SW480 (cell line): ENCODE measurements around the gene EPHB2.
"Not testable (repeated sequence)": the region's sequence is repeated elsewhere in the genome, so short reads cannot be mapped to it uniquely, and the experiment has no call there.

ENCODE experiments used
- DNase-seq: peaks from one replicate; pipeline ENCODE4 v3.0.0-alpha.2; 2016; ENCODE audit warnings: low spot score

The EPHB2 gene

DNA sequence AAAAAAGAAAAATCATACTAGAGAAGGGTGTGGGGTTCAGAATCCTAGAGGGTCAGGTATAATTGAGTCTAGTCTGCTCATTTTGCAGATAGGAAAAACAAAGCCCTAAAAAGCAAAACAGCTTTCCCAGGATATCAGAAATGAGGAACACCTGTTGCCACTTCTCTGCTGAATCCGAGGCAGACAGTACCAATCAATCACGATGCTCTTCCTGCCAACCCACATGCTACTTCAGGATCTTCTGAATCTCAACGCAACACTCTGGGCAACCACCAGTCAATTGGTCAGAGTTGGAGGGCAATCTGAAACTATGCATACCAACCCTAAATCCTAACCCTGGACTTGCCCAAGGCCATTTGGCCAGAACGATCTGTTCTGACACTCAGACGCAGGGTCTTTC is 128.3 kb downstream of the EPHB2 start:
- DNase-seq, result no peak

GRCh38 chr1:22839806-22840205 is 129.2 kb downstream of the EPHB2 start:
- no peak for DNase-seq

GRCh38 chr1:22841142-22841541 is 130.5 kb downstream of the EPHB2 start:
- no peak for DNase-seq

GRCh38 chr1:22841860-22842281 is 131.2 kb downstream of the EPHB2 start:
- DNase-seq, result no peak

- DNase-seq, result not testable (repeated sequence)
Observed at GRCh38 chr1:22843441-22844183, 133.0 kb downstream of the EPHB2 start.

DNA sequence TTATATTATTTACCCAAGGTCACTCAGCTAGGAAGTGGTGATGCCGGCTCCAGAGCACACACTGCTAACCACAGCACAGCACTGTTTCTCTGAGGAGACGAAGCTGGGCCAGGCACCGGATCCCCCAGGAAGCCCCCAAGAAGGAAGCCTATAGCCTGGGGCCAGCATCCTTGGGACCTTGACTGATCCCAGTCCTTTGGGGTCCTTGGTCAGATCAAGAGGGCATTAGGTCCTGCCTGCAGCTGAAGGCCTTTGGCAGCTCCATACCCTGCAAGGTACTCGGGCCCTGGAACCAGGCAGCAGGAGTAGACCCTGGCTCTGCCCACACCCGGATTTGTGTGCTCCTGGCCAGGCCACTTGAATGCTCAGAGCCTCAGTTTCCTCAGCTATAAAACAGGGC is 134.0 kb downstream of the EPHB2 start:
- DNase-seq, result no peak

DNA sequence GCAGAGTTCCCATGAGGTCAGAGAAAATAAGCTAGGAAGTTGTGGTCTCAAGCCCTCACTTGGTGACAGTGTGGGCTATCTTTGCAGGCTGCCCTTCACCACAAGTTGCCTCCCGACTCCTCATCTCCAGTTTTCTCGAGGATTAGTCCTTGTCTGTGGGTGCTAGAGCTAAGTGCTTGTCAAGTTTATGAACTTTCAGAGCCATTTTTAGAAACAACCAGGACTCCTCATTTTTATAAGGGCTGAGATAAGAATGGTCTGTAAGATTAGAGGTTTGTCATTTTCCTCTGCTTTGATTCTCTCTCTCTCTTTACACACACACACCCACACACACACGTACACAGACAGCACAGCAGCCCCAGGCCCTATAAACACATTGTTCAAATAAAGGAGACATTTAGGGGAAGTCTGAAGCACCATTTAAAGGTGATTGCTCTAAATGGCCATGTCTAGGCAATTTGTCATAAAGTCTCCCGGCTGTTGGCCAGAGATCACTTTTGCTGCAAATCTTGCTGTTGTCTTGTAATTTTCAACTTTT is 134.8 kb downstream of the EPHB2 start:
- no peak for DNase-seq

DNA sequence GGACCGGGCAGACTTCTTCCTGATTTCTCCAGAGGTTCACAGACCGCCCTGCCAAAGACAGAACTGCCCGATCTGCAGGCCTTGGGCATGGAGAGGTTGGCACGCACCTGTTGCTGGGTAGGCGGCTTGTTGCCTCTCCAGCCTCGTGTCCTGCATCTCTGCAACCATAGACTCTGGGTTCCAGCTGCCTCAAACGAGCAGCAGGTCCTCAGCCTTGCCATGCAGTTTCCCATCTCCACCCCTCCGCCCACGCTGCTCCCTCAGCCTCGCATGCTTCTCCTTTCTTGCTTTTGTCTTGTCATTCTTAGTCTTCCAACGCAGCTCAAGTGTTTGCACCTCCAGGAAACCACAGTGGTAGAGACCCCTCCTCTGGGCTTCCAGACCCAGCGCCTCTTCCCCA is 135.8 kb downstream of the EPHB2 start:
- no peak for DNase-seq

DNA sequence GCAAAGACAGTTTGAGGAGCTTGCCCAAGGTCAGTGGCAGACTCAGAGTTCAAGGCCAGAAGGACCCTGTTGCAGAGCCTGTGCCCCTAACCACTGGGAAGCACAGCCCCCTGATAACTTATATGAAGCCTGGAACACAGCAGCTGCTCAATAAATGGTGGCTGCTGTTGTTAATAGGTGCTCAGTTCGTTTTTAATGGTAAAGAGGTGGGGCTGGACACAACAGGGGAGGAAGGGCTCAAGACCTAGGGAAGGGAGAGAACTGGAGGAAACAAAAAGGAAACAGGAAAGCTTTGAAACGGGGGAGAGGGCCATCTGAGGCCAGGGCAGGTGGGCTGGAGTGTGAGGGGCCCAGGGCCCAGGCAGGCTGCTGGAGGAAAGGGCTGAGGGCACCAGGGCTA is 136.6 kb downstream of the EPHB2 start:
- no peak for DNase-seq

GRCh38 chr1:22847709-22848108 is 137.1 kb downstream of the EPHB2 start:
- DNase-seq, result no peak

GRCh38 chr1:22848405-22848804 is 137.8 kb downstream of the EPHB2 start:
- no peak for DNase-seq

DNA sequence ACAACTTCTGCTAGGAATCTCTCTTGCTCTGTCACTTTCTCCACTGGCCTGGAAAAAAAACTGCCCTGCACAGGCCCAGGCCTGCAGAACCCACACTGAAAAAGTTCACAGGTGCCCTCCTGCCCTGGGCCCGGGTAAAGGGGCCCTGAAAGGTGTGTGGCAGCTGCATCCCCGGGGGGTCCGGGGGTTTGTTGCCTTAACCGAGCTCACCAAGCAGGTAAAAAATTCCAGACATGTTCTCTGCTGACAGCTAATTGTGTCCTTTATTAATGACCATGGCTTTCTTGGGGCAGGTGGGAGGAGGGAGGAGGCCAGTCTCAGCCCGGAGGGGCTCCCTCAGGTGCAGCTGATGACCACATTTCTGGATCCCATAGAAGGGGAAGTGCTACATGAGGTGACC is 139.1 kb downstream of the EPHB2 start:
- no peak for DNase-seq

- no peak for DNase-seq
Observed at GRCh38 chr1:22850281-22850680, 139.6 kb downstream of the EPHB2 start.

- DNase-seq, result no peak
Observed at GRCh38 chr1:22850681-22851080, 140.0 kb downstream of the EPHB2 start.

DNA sequence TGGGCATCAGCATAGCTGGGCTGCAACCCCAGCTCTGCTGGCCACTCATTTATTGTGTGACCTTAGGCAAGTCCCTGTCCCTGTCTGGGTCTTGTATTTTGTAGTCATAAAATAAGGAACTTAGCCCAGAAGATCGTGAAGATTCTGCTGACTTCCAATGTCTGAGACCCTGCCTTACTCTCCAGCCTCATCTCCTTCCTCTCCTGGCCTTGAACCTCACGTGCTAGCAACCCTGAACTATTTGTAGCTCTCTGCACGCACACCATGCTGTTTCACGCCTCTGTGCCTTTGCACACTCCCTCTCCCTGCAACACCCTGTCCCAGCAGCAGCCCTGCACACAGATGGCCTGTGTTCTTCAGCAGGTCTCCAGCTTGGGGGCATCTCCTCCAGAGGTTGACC is 140.9 kb downstream of the EPHB2 start:
- DNase-seq, result no peak

GRCh38 chr1:22852144-22852655 is 141.6 kb downstream of the EPHB2 start:
- no peak for DNase-seq

GRCh38 chr1:22853651-22854185 is 143.1 kb downstream of the EPHB2 start:
- no peak for DNase-seq

DNA sequence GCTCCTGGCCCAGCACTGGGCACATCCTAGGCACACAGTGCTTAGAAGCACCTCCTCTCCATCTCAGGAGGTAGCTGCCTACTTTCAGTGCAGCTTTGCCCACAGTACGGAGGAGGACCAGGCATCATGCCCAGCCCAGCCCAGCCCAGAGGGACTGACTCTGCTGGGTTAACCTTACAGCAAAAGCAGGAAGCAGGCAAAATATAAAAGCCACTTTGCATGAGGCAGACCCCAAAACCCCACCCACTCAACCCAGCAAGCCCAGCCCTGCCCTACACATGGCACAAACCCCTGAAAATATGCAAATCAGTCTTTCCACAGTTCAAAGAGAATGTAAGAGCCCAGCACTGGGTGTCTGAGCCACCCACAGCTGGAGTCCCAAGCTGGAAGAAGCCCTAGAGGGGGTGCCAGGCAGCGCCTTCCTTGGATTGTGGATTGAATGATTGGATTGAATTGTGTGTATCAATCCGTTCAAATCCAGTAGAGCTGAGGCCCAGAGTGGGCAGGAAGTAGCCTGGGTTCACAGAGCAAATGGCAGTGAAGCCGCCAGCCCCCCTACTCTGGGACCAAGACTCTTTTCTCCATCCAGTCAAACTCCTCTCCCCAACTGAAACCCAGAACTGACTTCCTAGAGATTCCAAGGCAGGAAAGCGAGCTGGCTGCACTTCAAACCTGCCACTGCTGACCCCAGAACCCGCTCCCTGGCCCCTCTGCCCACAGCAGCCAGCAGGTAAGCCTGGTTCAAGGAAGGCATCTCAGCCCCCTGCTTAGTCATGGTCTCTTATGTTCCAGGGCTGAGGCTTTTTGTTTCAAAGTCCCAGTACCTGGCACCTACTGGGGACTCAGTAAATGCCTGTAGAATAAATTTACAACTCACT is 144.3 kb downstream of the EPHB2 start:
- no peak for DNase-seq

GRCh38 chr1:22855668-22856606 is 145.3 kb downstream of the EPHB2 start:
- DNase-seq, result no peak

- no peak for DNase-seq
Observed at GRCh38 chr1:22857661-22858060, 147.0 kb downstream of the EPHB2 start.

DNA sequence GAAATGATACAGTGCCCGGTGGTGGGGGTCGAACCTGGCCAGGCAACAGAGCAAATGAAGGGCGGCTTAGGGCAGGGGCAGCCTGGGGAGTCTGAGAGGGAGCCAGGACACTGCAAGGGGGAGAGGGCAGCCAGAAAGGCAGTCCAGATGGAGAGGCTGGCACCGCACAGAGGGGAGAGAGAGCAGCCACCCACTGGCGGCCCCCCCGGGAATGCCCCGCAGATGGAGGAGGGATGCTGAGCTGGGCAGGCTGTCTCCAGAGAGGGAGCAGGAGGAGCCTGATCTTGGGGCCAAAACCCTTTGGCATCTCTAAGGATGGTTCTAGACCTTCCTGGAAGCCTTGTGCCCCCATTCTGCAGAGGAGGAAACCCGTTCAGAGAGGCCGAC is 149.8 kb downstream of the EPHB2 start:
- DNase-seq, result no peak
